Measurements from ENCODE around the gene CLBA1. TPM values are rescaled to one million over a fixed set of nuclear protein-coding genes. Genes with fewer than 3 reads are reported as not detected.
"Not testable (repeated sequence)": the region's sequence is repeated elsewhere in the genome, so short reads cannot be mapped to it uniquely, and the experiment has no call there.

Gene CLBA1
- total RNA-seq, 1 donor: 12.3 TPM

GRCh38 chr14:105026802-105027563, 41.4 kb downstream of the CLBA1 start:
- Histone ChIP-seq H3K4me2 (ENCODE audit: insufficient read depth, low read length) (peak overlapping the region; percentile 73), H3K79me2 (ENCODE audit: insufficient read depth, low read length) (peaks cover 4% of the 10 kb centered on the region), H3K4me1 (ENCODE audit: insufficient read depth, low read length) (peaks cover 60% of the 10 kb centered on the region), H4K20me1 (ENCODE audit: insufficient read depth, low read length) (no peaks in the 10 kb centered on the region), H3K27ac (ENCODE audit: low read depth, low read length) (peak overlapping the region; percentile 88), H3K4me3 (ENCODE audit: insufficient read depth, low read length) (no peak overlapping the region), H2AFZ (ENCODE audit: low read length) (no peak overlapping the region), H3K27me3 (ENCODE audit: insufficient read depth, low read length) (no peaks in the 10 kb centered on the region), H3K9me3 (ENCODE audit: low read depth, low read length) (no peaks in the 10 kb centered on the region), H3K36me3 (ENCODE audit: insufficient read depth, low read length) (no peaks in the 10 kb centered on the region)
- TF ChIP-seq CTCF (IDR thresholded peaks at IDR 0.05; ENCODE audit: extremely low read depth, low read depth, low read length): no peak
- DNase-seq (ENCODE audit: insufficient read length, low spot score, missing footprints): peak; percentile 72

GRCh38 chr14:105027718-105028117, 42.1 kb downstream of the CLBA1 start:
- DNase-seq (ENCODE audit: insufficient read length, low spot score, missing footprints): peak; percentile 26
- H3K4me2 ChIP-seq (ENCODE audit: insufficient read depth, low read length): peak overlapping the region; percentile 73
- not testable (repeated sequence) for H4K20me1 ChIP-seq (ENCODE audit: insufficient read depth, low read length); H3K79me2 ChIP-seq (ENCODE audit: insufficient read depth, low read length); H3K27me3 ChIP-seq (ENCODE audit: insufficient read depth, low read length); H3K36me3 ChIP-seq (ENCODE audit: insufficient read depth, low read length); H3K4me3 ChIP-seq (ENCODE audit: insufficient read depth, low read length); H3K9me3 ChIP-seq (ENCODE audit: low read depth, low read length)
- peak overlapping the region; percentile 74 for H2AFZ ChIP-seq (ENCODE audit: low read length)
- peak overlapping the region; percentile 88 for H3K27ac ChIP-seq (ENCODE audit: low read depth, low read length)
- peaks cover 55% of the 10 kb centered on the region for H3K4me1 ChIP-seq (ENCODE audit: insufficient read depth, low read length)

- peaks cover 52% of the 10 kb centered on the region for H3K4me1 ChIP-seq (ENCODE audit: insufficient read depth, low read length)
- H3K79me2 ChIP-seq (ENCODE audit: insufficient read depth, low read length): no peaks in the 10 kb centered on the region
- peak overlapping the region; percentile 73 for H3K4me2 ChIP-seq (ENCODE audit: insufficient read depth, low read length)
- no peaks in the 10 kb centered on the region for H4K20me1 ChIP-seq (ENCODE audit: insufficient read depth, low read length)
- H3K9me3 ChIP-seq (ENCODE audit: low read depth, low read length): no peaks in the 10 kb centered on the region
- H3K4me3 ChIP-seq (ENCODE audit: insufficient read depth, low read length): no peak overlapping the region
- TF ChIP-seq CTCF (IDR thresholded peaks at IDR 0.05; ENCODE audit: extremely low read depth, low read depth, low read length): no peak
- H3K27ac ChIP-seq (ENCODE audit: low read depth, low read length): peak overlapping the region; percentile 88
- peak overlapping the region; percentile 74 for H2AFZ ChIP-seq (ENCODE audit: low read length)
- DNase-seq (ENCODE audit: insufficient read length, low spot score, missing footprints): peak; percentile 73
- no peaks in the 10 kb centered on the region for H3K27me3 ChIP-seq (ENCODE audit: insufficient read depth, low read length)
- no peaks in the 10 kb centered on the region for H3K36me3 ChIP-seq (ENCODE audit: insufficient read depth, low read length)
Measured at GRCh38 chr14:105028251-105028927, 42.8 kb downstream of the CLBA1 start.

- Histone ChIP-seq H3K79me2 (ENCODE audit: insufficient read depth, low read length) (no peaks in the 10 kb centered on the region), H3K9me3 (ENCODE audit: low read depth, low read length) (no peaks in the 10 kb centered on the region), H3K4me2 (ENCODE audit: insufficient read depth, low read length) (no peak overlapping the region), H3K4me1 (ENCODE audit: insufficient read depth, low read length) (peaks cover 42% of the 10 kb centered on the region), H2AFZ (ENCODE audit: low read length) (no peak overlapping the region), H3K4me3 (ENCODE audit: insufficient read depth, low read length) (no peak overlapping the region), H3K36me3 (ENCODE audit: insufficient read depth, low read length) (no peaks in the 10 kb centered on the region), H3K27ac (ENCODE audit: low read depth, low read length) (no peak overlapping the region), H3K27me3 (ENCODE audit: insufficient read depth, low read length) (no peaks in the 10 kb centered on the region), H4K20me1 (ENCODE audit: insufficient read depth, low read length) (no peaks in the 10 kb centered on the region)
- DNase-seq (ENCODE audit: insufficient read length, low spot score, missing footprints): no peak
- TF ChIP-seq CTCF (IDR thresholded peaks at IDR 0.05; ENCODE audit: extremely low read depth, low read depth, low read length): no peak
Measured at GRCh38 chr14:105029402-105029801, 43.8 kb downstream of the CLBA1 start.
